GM18511 (cell line): Measurements from ENCODE around the gene TMEM222.
"Not testable (repeated sequence)": the region's sequence is repeated elsewhere in the genome, so short reads cannot be mapped to it uniquely, and the experiment has no call there.

Experiments used
- ATAC-seq: cut with Tn5 transposase; IDR thresholded peaks from one replicate; pipeline ENCODE4 v1.9.1; 2021; ENCODE audit warnings: mild to moderate bottlenecking, moderate library complexity; ENCODE audit not compliant: unreplicated experiment

The TMEM222 gene

DNA sequence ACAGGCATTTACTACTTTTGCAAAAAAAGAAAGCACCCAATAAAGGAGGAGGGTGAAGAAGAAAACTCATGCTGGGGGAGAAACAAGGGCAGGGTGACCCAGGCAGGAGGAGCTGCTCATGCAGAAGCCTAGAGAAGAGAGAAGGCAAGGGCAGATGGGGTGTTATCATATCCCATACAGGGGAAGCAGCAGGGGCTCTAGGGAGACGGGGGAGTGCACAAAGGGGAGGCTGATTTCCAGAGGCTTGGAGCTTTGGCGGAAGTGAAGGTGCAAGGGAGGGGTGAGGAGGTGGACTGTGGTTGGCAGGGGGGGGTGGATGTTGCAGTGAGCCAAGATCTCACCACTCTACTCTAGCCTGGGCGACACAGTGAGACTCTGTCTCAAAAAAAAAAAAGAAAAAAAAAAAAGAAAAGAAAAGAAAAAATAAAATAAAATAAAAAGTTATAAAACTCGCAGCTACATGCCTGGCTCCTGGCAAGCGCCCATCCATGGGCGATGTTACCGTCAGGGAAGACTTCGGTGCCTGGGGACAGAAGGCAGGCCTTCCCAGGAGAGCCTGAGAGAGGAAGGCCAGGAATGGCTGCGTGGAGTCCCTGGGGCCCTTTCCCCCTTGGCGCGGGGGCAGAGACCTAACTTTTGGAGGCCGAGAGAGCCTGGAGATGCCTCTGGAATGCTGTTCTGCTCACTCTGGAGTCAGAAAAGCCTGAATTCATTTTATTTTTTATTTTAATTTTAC is 56.0 kb downstream of the TMEM222 start:
- ATAC-seq: no peak

- no peak for ATAC-seq
Measured at GRCh38 chr1:27379564-27380122, 57.7 kb downstream of the TMEM222 start.

- no peak for ATAC-seq
Measured at GRCh38 chr1:27380224-27380623, 58.3 kb downstream of the TMEM222 start.

DNA sequence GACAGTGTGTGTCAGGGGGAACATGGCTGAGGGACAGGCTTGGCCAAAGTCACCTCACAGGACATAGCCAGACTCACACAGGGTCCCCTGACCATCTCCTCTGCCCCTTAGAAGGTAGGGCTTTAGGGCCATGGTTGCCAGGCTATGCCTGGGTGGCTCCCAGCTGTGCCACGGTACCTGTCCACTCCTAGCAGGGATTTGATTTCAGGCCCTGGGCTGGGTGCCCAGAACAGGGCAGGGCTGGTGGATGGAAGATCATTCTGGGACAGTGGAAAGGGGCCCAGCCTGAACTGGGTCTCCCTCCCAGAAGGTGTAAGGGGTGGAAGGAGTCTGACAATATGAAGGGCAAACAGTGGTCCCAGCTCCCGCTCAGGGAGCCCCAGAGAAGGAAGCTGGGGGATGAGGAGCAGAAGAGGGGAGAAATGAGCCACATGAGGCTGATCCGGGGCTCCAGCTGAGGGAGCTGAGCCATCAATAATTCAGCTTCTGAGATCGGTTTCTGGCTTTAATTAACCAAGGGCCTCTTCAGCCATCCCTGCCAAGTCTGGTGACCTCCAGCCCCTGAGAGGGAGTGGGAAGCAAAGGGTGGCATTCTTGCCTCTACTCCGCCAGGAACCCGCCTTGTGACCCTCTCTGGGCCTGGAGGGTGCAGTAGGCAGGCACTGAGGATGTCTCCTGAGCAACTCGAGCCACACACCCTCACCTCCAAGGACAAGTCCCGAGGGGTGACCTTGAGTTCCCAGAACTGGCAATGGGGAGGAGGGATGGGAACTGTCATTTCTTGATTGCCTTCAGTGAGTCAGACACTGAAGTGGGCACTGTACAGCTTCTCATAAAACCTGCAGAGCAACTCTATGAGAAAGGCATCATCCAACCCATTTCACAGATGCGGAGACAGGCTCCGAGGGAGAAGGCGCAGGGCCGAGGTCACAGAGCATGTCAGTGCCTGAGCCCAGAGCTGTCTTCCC is 59.1 kb downstream of the TMEM222 start:
- ATAC-seq: no peak

DNA sequence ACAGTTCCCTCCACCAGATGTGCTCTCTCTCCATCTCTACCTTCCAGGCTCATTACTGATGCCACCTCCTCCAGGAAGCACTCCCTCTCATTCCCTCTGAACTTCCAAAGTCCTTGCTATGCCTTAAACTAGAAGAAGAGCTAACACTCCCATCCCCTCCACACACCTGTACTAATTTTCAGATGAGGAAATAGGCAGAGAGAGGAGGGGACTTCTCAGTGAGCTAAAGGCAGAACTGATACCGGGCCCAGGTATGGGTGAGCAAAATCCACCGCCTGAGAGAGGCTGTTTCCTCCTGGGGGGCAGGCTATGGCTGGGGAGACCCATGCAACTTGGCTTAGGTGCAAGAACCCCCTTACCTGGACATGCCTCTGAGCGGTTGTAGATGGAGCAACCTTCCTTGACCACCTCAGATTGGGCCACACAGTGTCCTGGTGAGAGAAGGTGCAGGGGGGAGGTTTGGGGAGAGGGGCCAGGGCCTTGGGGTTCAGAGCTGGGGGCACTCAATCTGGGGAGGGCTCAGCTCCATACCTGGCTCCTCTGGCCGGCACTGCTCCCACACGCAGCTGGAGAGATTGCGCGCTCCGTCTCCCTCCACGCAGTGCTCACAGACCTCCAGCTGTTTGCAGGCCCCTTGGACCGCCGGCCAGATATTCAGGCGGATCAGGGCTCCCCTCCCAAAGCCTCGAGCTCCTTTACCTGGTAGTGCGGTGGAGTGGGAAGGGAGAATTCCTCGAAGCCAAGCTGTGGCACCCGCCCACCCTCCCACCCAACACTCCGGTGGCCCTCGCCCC is 60.2 kb downstream of the TMEM222 start:
- no peak for ATAC-seq

DNA sequence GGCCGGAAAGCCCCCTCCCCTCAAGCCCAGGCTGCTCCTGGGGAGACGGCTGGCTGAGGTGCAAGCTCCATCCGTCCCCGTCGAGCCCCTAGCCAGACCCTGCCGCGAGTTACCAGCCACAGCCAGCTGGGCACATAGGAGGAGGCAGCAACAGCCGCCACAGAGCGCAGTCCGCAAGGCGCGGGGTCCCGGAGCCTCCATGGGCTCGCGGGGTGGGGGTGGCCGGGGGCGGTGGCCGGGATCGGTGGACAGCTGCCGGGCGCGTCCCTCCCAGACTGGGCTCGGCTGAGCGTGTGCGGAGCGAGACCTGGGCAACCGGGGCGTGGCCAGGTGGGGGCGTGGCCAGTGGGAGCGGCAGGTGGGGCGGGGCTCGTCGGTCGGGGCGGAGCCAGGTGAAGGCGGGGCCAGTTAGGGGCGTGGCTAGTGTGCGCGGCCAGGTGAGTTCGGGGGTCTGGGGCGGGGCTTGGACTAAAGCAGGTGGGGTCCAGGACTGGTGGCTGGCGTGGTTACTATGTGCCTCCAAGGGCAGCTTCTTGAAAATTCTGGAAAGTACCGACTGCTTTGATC is 61.2 kb downstream of the TMEM222 start, which contains the start of gene CD164L2:
Gene CD164L2, minus strand, starts transcription at position 295 of the 567 bp plus-strand sequence. Its CDS starts 94 bp downstream, at position 201.
- ATAC-seq: no peak

- ATAC-seq: no peak
Measured at GRCh38 chr1:27383661-27384060, 61.7 kb downstream of the TMEM222 start.

GRCh38 chr1:27384797-27385196 is 62.8 kb downstream of the TMEM222 start:
- ATAC-seq: not testable (repeated sequence)
